Measurements from ENCODE around the gene BRD9. TPM values are rescaled to one million over a fixed set of nuclear protein-coding genes. Genes with fewer than 3 reads are reported as not detected.

The BRD9 gene
- polyA plus RNA-seq, 2 of the 4 experiments (the other 2 are of a cell fraction): 11.6 to 28.9 TPM

DNA sequence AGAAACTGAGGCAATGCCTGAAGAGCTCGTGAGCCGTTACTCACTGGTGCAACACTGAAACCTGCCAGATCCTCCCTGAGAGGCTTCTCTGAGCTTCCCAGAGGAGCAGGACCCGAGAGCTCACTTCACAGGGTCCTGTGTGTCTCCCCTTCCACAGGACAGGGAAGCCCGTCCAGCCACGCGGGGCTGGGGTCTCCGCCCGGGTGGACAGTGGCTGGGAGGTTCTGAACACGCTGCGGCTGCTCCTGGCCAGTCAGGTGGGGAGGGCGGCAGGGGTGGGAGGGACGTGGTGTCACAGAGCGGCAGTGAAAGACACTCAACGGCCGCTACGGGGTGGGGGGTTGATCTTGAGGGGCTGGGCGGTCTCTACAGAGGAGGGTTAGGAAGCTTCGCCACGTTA lies 41.5 kb downstream of the BRD9 start:
- H3K4me1 ChIP-seq: no peaks in the 10 kb centered on the region
- TF ChIP-seq, protein P1, sequence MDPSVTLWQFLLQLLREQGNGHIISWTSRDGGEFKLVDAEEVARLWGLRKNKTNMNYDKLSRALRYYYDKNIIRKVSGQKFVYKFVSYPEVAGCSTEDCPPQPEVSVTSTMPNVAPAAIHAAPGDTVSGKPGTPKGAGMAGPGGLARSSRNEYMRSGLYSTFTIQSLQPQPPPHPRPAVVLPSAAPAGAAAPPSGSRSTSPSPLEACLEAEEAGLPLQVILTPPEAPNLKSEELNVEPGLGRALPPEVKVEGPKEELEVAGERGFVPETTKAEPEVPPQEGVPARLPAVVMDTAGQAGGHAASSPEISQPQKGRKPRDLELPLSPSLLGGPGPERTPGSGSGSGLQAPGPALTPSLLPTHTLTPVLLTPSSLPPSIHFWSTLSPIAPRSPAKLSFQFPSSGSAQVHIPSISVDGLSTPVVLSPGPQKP (IDR thresholded peaks at IDR 0.05; ENCODE audit: low read depth, low read length): no peak
- TF ChIP-seq SREBF2 (IDR thresholded peaks at IDR 0.05) (no peak), RFX5 (IDR thresholded peaks at IDR 0.05) (no peak)
- TF ChIP-seq, protein P2, sequence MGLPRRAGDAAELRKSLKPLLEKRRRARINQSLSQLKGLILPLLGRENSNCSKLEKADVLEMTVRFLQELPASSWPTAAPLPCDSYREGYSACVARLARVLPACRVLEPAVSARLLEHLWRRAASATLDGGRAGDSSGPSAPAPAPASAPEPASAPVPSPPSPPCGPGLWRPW (IDR thresholded peaks at IDR 0.05): no peak
- H3K9me3 ChIP-seq: no peaks in the 10 kb centered on the region
- H3K4me3 ChIP-seq: no peak overlapping the region
- ATAC-seq (no peak), DNase-seq (ENCODE audit: low read depth in 1 of 2, low spot score in 1 of 2) (no peak), FAIRE-seq (no peak)
- CTCF ChIA-PET: no interaction called here
- WGBS (ENCODE audit: missing lambda C conversion rate): 93% methylated on average over 10 of the region's 19 CpGs
- no peak overlapping the region for H3K4me2 ChIP-seq
- POLR2A ChIA-PET: no interaction called here
- no peak overlapping the region for H3K27ac ChIP-seq

DNA sequence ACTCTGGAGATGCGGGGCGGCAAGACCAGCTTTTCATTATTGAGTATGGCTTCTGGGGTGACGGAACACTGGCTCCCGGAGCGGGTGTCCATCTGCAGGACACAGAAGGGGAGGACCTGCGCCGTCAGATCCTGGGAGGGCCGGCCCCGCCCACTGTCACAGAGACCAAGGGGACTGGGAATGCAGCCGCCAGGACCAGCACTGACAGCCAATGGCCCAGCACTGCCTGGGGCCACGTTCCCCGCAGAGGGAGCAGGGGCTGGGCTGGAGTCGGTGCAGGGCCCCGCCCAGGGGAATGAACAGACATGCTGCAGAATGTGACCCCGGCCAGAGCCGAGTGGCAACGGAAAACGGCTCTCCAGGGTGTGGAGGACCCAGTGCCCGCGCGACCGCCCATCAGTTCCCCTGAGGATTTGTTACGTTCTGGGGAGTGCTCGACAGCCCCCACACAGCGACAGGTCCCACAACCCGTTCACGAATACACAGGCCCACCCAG lies 42.0 kb downstream of the BRD9 start, which contains the start of gene ZDHHC11:
TSS of gene ZDHHC11 (minus strand) at position 476 of the 496 bp plus-strand sequence. CDS start at position 92, 384 bp downstream.
- no peak within 1 kb of the TSS for H3K4me3 ChIP-seq
- H3K27ac ChIP-seq: no peak within 1 kb of the TSS
- 98% methylated on average over 26 of the region's 27 CpGs for WGBS (ENCODE audit: missing lambda C conversion rate)
- ChIA-PET POLR2A (no interaction called here), CTCF (interaction anchor here (0.6 kb wide), 1 partner anchor 458 kb away, joined by 3 read pairs; no protein-coding TSS in a partner anchor)
- ATAC-seq: no peak
- no peak within 1 kb of the TSS for H3K4me2 ChIP-seq
- no peaks in the 10 kb centered on the region for H3K4me1 ChIP-seq
- no peaks in the 10 kb centered on the region for H3K9me3 ChIP-seq
- FAIRE-seq: no peak
- TF ChIP-seq TFCP2L1 (CRISPR knock-in tag; IDR thresholded peaks at IDR 0.05) (no peak), RNF2 (IDR thresholded peaks at IDR 0.05; ENCODE audit: borderline replicate concordance, low read depth) (no peak), CHD2 (IDR thresholded peaks at IDR 0.05; ENCODE audit: low read length, partially characterized antibody) (no peak), CBX2 (IDR thresholded peaks at IDR 0.05; ENCODE audit: borderline replicate concordance, low read depth) (no peak), RARB (CRISPR knock-in tag; IDR thresholded peaks at IDR 0.05) (no peak), TP53 (CRISPR knock-in tag; IDR thresholded peaks at IDR 0.05) (no peak), JUN (IDR thresholded peaks at IDR 0.05) (no peak), HOXA7 (CRISPR knock-in tag; IDR thresholded peaks at IDR 0.05) (no peak)
- TF ChIP-seq, protein P1 (IDR thresholded peaks at IDR 0.05; ENCODE audit: low read depth, low read length): no peak
- no peak for DNase-seq (ENCODE audit: low read depth in 1 of 2, low spot score in 1 of 2)

DNA sequence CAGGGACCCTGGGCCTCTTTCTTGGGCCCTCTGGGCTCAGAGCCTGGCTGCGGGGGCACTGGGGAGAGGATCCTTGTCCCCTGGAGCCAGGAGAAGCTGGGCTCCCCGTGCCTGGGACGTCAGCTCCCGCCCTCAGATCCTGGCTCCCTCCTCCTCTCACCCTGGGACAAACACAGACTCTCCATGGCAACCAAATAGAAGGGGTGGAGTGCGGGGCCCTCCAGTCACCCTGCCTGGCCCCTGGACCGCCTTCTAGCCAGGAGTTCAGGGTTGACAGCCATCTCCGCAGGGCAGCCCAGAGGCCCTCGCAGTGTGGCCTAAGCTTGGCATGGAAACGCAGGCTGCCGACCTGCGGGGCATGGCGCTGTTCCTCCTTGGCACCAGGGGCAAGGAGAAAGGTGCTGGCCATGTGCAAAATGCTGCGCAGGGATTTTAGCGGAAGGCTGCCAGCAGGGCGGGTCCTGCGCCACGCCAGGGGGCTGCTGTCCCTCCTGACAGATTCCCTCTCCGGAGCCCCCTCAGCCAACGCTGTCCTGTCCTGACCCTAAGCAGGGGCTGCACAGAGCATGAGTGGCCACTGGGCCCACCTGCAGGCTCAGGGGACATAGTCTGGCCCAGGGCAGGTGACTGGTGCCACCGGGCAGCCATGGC lies 42.8 kb downstream of the BRD9 start:
- no peak overlapping the region for H3K4me3 ChIP-seq
- H3K27ac ChIP-seq: no peak overlapping the region
- 97% methylated on average over 16 of the region's 20 CpGs for WGBS (ENCODE audit: missing lambda C conversion rate)
- DNase-seq (ENCODE audit: low read depth in 1 of 2, low spot score in 1 of 2) (no peak), ATAC-seq (no peak), FAIRE-seq (no peak)
- no peak overlapping the region for H3K4me2 ChIP-seq
- ChIA-PET POLR2A (no interaction called here), CTCF (interaction anchor here (0.6 kb wide), 1 partner anchor 457 kb away, joined by 3 read pairs; no protein-coding TSS in a partner anchor)
- no peaks in the 10 kb centered on the region for H3K9me3 ChIP-seq
- H3K4me1 ChIP-seq: no peaks in the 10 kb centered on the region
- TF ChIP-seq, protein P3, sequence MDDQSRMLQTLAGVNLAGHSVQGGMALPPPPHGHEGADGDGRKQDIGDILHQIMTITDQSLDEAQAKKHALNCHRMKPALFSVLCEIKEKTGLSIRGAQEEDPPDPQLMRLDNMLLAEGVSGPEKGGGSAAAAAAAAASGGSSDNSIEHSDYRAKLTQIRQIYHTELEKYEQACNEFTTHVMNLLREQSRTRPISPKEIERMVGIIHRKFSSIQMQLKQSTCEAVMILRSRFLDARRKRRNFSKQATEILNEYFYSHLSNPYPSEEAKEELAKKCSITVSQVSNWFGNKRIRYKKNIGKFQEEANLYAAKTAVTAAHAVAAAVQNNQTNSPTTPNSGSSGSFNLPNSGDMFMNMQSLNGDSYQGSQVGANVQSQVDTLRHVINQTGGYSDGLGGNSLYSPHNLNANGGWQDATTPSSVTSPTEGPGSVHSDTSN (IDR thresholded peaks at IDR 0.05): no peak
- TF ChIP-seq, protein P4, sequence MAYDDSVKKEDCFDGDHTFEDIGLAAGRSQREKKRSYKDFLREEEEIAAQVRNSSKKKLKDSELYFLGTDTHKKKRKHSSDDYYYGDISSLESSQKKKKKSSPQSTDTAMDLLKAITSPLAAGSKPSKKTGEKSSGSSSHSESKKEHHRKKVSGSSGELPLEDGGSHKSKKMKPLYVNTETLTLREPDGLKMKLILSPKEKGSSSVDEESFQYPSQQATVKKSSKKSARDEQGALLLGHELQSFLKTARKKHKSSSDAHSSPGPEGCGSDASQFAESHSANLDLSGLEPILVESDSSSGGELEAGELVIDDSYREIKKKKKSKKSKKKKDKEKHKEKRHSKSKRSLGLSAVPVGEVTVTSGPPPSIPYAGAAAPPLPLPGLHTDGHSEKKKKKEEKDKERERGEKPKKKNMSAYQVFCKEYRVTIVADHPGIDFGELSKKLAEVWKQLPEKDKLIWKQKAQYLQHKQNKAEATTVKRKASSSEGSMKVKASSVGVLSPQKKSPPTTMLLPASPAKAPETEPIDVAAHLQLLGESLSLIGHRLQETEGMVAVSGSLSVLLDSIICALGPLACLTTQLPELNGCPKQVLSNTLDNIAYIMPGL (CRISPR knock-in tag; IDR thresholded peaks at IDR 0.05; ENCODE audit: borderline replicate concordance): no peak
- TF ChIP-seq HOXB5 (CRISPR knock-in tag; IDR thresholded peaks at IDR 0.05) (no peak), JUN (IDR thresholded peaks at IDR 0.05) (no peak), MYC (IDR thresholded peaks at IDR 0.05; ENCODE audit: borderline replicate concordance, low read length) (no peak), CBX2 (IDR thresholded peaks at IDR 0.05; ENCODE audit: borderline replicate concordance, low read depth) (no peak), TFCP2L1 (CRISPR knock-in tag; IDR thresholded peaks at IDR 0.05) (no peak), RARB (CRISPR knock-in tag; IDR thresholded peaks at IDR 0.05) (no peak), RAD21 (conservative IDR thresholded peaks at IDR 0.05 in 1 of 2, IDR thresholded peaks at IDR 0.05 in 1 of 2) (no peak), FOXS1 (CRISPR knock-in tag; IDR thresholded peaks at IDR 0.05) (no peak), SREBF2 (IDR thresholded peaks at IDR 0.05) (no peak), POLR2A (IDR thresholded peaks at IDR 0.05; ENCODE audit: low read length) (no peak)
- TF ChIP-seq, protein P5, sequence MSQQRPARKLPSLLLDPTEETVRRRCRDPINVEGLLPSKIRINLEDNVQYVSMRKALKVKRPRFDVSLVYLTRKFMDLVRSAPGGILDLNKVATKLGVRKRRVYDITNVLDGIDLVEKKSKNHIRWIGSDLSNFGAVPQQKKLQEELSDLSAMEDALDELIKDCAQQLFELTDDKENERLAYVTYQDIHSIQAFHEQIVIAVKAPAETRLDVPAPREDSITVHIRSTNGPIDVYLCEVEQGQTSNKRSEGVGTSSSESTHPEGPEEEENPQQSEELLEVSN (IDR thresholded peaks at IDR 0.05; ENCODE audit: borderline replicate concordance, low read depth): no peak
- TF ChIP-seq, protein P2 (IDR thresholded peaks at IDR 0.05): no peak
- TF ChIP-seq, protein P6, sequence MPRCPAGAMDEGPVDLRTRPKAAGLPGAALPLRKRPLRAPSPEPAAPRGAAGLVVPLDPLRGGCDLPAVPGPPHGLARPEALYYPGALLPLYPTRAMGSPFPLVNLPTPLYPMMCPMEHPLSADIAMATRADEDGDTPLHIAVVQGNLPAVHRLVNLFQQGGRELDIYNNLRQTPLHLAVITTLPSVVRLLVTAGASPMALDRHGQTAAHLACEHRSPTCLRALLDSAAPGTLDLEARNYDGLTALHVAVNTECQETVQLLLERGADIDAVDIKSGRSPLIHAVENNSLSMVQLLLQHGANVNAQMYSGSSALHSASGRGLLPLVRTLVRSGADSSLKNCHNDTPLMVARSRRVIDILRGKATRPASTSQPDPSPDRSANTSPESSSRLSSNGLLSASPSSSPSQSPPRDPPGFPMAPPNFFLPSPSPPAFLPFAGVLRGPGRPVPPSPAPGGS (IDR thresholded peaks at IDR 0.05): no peak
- TF ChIP-seq, protein P7, sequence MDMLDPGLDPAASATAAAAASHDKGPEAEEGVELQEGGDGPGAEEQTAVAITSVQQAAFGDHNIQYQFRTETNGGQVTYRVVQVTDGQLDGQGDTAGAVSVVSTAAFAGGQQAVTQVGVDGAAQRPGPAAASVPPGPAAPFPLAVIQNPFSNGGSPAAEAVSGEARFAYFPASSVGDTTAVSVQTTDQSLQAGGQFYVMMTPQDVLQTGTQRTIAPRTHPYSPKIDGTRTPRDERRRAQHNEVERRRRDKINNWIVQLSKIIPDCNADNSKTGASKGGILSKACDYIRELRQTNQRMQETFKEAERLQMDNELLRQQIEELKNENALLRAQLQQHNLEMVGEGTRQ (IDR thresholded peaks at IDR 0.05): no peak
